ENCODE data around the gene MYEOV. TPM values are rescaled to one million over a fixed set of nuclear protein-coding genes. Genes with fewer than 3 reads are reported as not detected.

MYEOV gene
- total RNA-seq, 1 experiment from 2014 or later: not detected

- Mint-ChIP-seq H3K4me3 (ENCODE audit: unreplicated experiment) (no peak overlapping the region), H3K27me3 (ENCODE audit: insufficient read depth, unreplicated experiment) (no peaks in the 10 kb centered on the region), H3K4me1 (ENCODE audit: insufficient read depth, unreplicated experiment) (peaks cover 11% of the 10 kb centered on the region), H3K36me3 (ENCODE audit: insufficient read depth, unreplicated experiment) (no peaks in the 10 kb centered on the region), H3K27ac (ENCODE audit: low read depth, unreplicated experiment) (no peak overlapping the region), H3K9me3 (ENCODE audit: unreplicated experiment) (no peaks in the 10 kb centered on the region)
- DNase-seq (ENCODE audit: unreplicated experiment): no peak
- intact Hi-C loops (cut with micrococcal nuclease): no loop called here
- no peak for TF ChIP-seq CTCF (IDR thresholded peaks at IDR 0.05; ENCODE audit: unreplicated experiment)
- CTCF ChIA-PET: interaction anchor here (1.3 to 1.6 kb wide), 2 partner anchors 10 to 352 kb away, joined by 6 to 8 read pairs; no protein-coding TSS in a partner anchor
- POLR2A ChIA-PET: no interaction called here
- BruUV-seq (replicated peaks): no TSS peak
Observed at GRCh38 chr11:69291459-69292110, 2.4 kb upstream of the MYEOV start.

- no TSS peak for BruUV-seq (replicated peaks)
Observed at GRCh38 chr11:69292221-69292648, 1.7 kb upstream of the MYEOV start.

GRCh38 chr11:69293087-69293486, 868 bp upstream of the MYEOV start:
- ChIA-PET POLR2A (interaction anchor here (0.7 kb wide), 1 partner anchor 18 kb away, joined by 4 read pairs; no protein-coding TSS in a partner anchor), CTCF (interaction anchor here (0.5 to 1.6 kb wide), 7 partner anchors 9 to 377 kb away, joined by 3 to 10 read pairs (median 6); no protein-coding TSS in a partner anchor)
- Mint-ChIP-seq H3K27ac (ENCODE audit: low read depth, unreplicated experiment) (no peak overlapping the region), H3K4me1 (ENCODE audit: insufficient read depth, unreplicated experiment) (peaks cover 26% of the 10 kb centered on the region), H3K9me3 (ENCODE audit: unreplicated experiment) (no peaks in the 10 kb centered on the region), H3K36me3 (ENCODE audit: insufficient read depth, unreplicated experiment) (no peaks in the 10 kb centered on the region), H3K4me3 (ENCODE audit: unreplicated experiment) (no peak overlapping the region), H3K27me3 (ENCODE audit: insufficient read depth, unreplicated experiment) (no peaks in the 10 kb centered on the region)
- intact Hi-C loops (cut with micrococcal nuclease): no loop called here
- TF ChIP-seq CTCF (IDR thresholded peaks at IDR 0.05; ENCODE audit: unreplicated experiment): no peak
- BruUV-seq (replicated peaks): no TSS peak
- DNase-seq (ENCODE audit: unreplicated experiment): no peak

More at GRCh38 chr11:69292221-69292648, 1.7 kb upstream of the MYEOV start:
- Mint-ChIP-seq H3K27me3 (ENCODE audit: insufficient read depth, unreplicated experiment) (no peaks in the 10 kb centered on the region), H3K36me3 (ENCODE audit: insufficient read depth, unreplicated experiment) (no peaks in the 10 kb centered on the region), H3K27ac (ENCODE audit: low read depth, unreplicated experiment) (no peak overlapping the region), H3K9me3 (ENCODE audit: unreplicated experiment) (no peaks in the 10 kb centered on the region), H3K4me3 (ENCODE audit: unreplicated experiment) (no peak overlapping the region), H3K4me1 (ENCODE audit: insufficient read depth, unreplicated experiment) (peaks cover 17% of the 10 kb centered on the region)
- intact Hi-C loops (cut with micrococcal nuclease): no loop called here
- ChIA-PET POLR2A (interaction anchor here (0.7 kb wide), 1 partner anchor 17 kb away, joined by 4 read pairs; no protein-coding TSS in a partner anchor), CTCF (interaction anchor here (0.7 to 1.6 kb wide), 6 partner anchors 8 to 378 kb away, joined by 3 to 10 read pairs (median 6); no protein-coding TSS in a partner anchor)
- no peak for DNase-seq (ENCODE audit: unreplicated experiment)
- TF ChIP-seq CTCF (IDR thresholded peaks at IDR 0.05; ENCODE audit: unreplicated experiment): peak; percentile 69

GRCh38 chr11:69294571-69295078, 670 bp downstream of the MYEOV start:
- Mint-ChIP-seq H3K4me3 (ENCODE audit: unreplicated experiment) (no peak overlapping the region), H3K4me1 (ENCODE audit: insufficient read depth, unreplicated experiment) (peaks cover 39% of the 10 kb centered on the region), H3K36me3 (ENCODE audit: insufficient read depth, unreplicated experiment) (no peaks in the 10 kb centered on the region), H3K27ac (ENCODE audit: low read depth, unreplicated experiment) (no peak overlapping the region), H3K27me3 (ENCODE audit: insufficient read depth, unreplicated experiment) (no peaks in the 10 kb centered on the region), H3K9me3 (ENCODE audit: unreplicated experiment) (no peaks in the 10 kb centered on the region)
- no peak for TF ChIP-seq CTCF (IDR thresholded peaks at IDR 0.05; ENCODE audit: unreplicated experiment)
- POLR2A ChIA-PET: no interaction called here
- CTCF ChIA-PET: no interaction called here
- no TSS peak for BruUV-seq (replicated peaks)
- intact Hi-C loops (cut with micrococcal nuclease): loop anchor here (5.0 kb wide), 3 partner anchors 58 to 293 kb away; no protein-coding TSS in a partner anchor
- no peak for DNase-seq (ENCODE audit: unreplicated experiment)
